Measurements from ENCODE around the gene CPTP.

Gene CPTP

GRCh38 chr1:1327291-1327690, 2.7 kb downstream of the CPTP start:
- TF ChIP-seq CTCF (IDR thresholded peaks at IDR 0.05; ENCODE audit: low read depth, low read length, poor library complexity, severe bottlenecking) (no peak), EZH2phosphoT487 (IDR thresholded peaks at IDR 0.05; ENCODE audit: borderline replicate concordance, low read length) (no peak)
- peaks cover 31% of the 10 kb centered on the region for H3K4me1 ChIP-seq (ENCODE audit: control insufficient read depth, low read length)
- H4K20me1 ChIP-seq (ENCODE audit: control insufficient read depth, insufficient read depth, low read depth, low read length) = peaks cover 7% of the 10 kb centered on the region; the same call in 1 of the 2 replicates
- no peaks in the 10 kb centered on the region for H3F3A ChIP-seq (ENCODE audit: control insufficient read depth, insufficient read depth)
- peaks cover 35% of the 10 kb centered on the region for H3K79me2 ChIP-seq (ENCODE audit: control insufficient read depth, low read length)
- peaks cover 15% of the 10 kb centered on the region; the same call in 1 of the 2 replicates for H3K36me3 ChIP-seq (ENCODE audit: control insufficient read depth, low read length)
- H3K27ac ChIP-seq (ENCODE audit: low read depth, low read length) = no peak overlapping the region
- H3K27me3 ChIP-seq (ENCODE audit: control insufficient read depth, low read length) = no peaks in the 10 kb centered on the region
- H3K4me3 ChIP-seq (ENCODE audit: low read length) = no peak overlapping the region
- peaks cover 13% of the 10 kb centered on the region for H3K9me3 ChIP-seq (ENCODE audit: control insufficient read depth, insufficient read depth, low read length)
- no peaks in the 10 kb centered on the region for H3K9me2 ChIP-seq (replicated peaks; ENCODE audit: control insufficient read depth, low read length)
- H3K4me2 ChIP-seq (ENCODE audit: low read length) = no peak overlapping the region

- TF ChIP-seq EZH2phosphoT487 (IDR thresholded peaks at IDR 0.05; ENCODE audit: borderline replicate concordance, low read length) (no peak), CTCF (IDR thresholded peaks at IDR 0.05; ENCODE audit: low read depth, low read length, poor library complexity, severe bottlenecking) (no peak)
- Histone ChIP-seq H3K9me3 (ENCODE audit: control insufficient read depth, insufficient read depth, low read length) (peaks cover 13% of the 10 kb centered on the region), H3K27me3 (ENCODE audit: control insufficient read depth, low read length) (no peaks in the 10 kb centered on the region), H3K4me3 (ENCODE audit: low read length) (no peak overlapping the region), H3F3A (ENCODE audit: control insufficient read depth, insufficient read depth) (no peaks in the 10 kb centered on the region), H4K20me1 (ENCODE audit: control insufficient read depth, insufficient read depth, low read depth, low read length) (peaks cover 3% of the 10 kb centered on the region; the same call in 1 of the 2 replicates), H3K4me1 (ENCODE audit: control insufficient read depth, low read length) (peaks cover 26% of the 10 kb centered on the region), H3K4me2 (ENCODE audit: low read length) (no peak overlapping the region), H3K79me2 (ENCODE audit: control insufficient read depth, low read length) (peaks cover 28% of the 10 kb centered on the region), H3K36me3 (ENCODE audit: control insufficient read depth, low read length) (peaks cover 10% of the 10 kb centered on the region; the same call in 1 of the 2 replicates), H3K27ac (ENCODE audit: low read depth, low read length) (no peak overlapping the region), H3K9me2 (replicated peaks; ENCODE audit: control insufficient read depth, low read length) (no peaks in the 10 kb centered on the region)
Measured at GRCh38 chr1:1328254-1328653, 3.7 kb downstream of the CPTP start.

GRCh38 chr1:1329304-1330210, 5.0 kb downstream of the CPTP start:
- Histone ChIP-seq H3K79me2 (ENCODE audit: control insufficient read depth, low read length) (peaks cover 19% of the 10 kb centered on the region), H3K9me2 (replicated peaks; ENCODE audit: control insufficient read depth, low read length) (no peaks in the 10 kb centered on the region), H3K27ac (ENCODE audit: low read depth, low read length) (no peak overlapping the region), H3K36me3 (ENCODE audit: control insufficient read depth, low read length) (peaks cover 7% of the 10 kb centered on the region; the same call in 1 of the 2 replicates), H4K20me1 (ENCODE audit: control insufficient read depth, insufficient read depth, low read depth, low read length) (no peaks in the 10 kb centered on the region), H3K4me3 (ENCODE audit: low read length) (no peak overlapping the region), H3K9me3 (ENCODE audit: control insufficient read depth, insufficient read depth, low read length) (peaks cover 13% of the 10 kb centered on the region), H3F3A (ENCODE audit: control insufficient read depth, insufficient read depth) (no peaks in the 10 kb centered on the region), H3K4me2 (ENCODE audit: low read length) (no peak overlapping the region), H3K4me1 (ENCODE audit: control insufficient read depth, low read length) (peaks cover 22% of the 10 kb centered on the region), H3K27me3 (ENCODE audit: control insufficient read depth, low read length) (no peaks in the 10 kb centered on the region)
- no peak for TF ChIP-seq CTCF (IDR thresholded peaks at IDR 0.05; ENCODE audit: low read depth, low read length, poor library complexity, severe bottlenecking)

Data from DOHH2 (cell line).